Measurements from ENCODE around the gene KRTAP12-1.
"Not testable (repeated sequence)": the region's sequence is repeated elsewhere in the genome, so short reads cannot be mapped to it uniquely, and the experiment has no call there.

KRTAP12-1 gene

DNA sequence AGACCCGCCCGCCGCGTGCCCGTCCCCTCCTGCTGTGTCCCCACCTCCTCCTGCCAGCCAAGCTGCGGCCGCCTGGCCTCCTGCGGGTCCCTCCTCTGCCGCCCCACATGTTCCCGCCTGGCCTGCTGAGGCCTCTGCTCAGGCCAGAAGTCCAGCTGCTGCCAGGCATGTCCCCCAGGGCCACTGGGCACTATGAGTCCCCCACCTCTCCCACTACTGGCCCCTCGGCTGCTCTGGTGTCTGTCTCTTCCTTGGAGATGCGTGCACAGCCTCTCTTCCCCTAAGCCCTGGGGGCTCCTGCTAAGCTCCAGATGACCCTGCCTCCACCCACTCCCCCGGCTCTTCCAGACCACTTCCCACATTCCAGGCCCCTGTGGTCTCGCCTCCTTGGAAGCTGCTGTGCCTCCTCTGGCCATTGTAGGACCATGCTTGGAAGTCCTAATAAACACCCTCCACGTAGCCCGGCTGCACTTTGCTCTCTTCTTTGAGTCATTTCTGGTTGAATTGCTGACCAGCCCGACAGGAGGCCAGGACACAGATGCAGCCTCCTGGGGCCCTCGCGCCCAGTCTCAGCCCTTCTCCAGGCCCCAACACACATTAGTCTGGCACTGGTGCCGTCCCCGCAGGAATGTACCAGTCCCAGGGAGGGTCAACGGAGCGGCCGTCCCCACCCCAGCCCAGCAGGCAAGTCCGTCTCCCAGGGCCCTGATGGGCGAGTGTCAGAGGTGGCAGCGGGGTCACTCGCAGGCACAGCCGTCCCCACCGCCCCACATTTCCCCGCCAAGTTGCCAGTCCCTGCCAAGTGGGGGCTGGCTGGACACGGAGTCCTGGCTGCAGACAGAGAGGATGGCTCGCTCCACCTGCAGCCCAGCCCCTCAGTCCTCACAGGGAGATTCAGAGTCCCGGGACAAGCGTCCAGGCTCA lies 16.1 kb upstream of the KRTAP12-1 start:
- DNase-seq (ENCODE audit: low read depth in 2 of 2): no peak

DNA sequence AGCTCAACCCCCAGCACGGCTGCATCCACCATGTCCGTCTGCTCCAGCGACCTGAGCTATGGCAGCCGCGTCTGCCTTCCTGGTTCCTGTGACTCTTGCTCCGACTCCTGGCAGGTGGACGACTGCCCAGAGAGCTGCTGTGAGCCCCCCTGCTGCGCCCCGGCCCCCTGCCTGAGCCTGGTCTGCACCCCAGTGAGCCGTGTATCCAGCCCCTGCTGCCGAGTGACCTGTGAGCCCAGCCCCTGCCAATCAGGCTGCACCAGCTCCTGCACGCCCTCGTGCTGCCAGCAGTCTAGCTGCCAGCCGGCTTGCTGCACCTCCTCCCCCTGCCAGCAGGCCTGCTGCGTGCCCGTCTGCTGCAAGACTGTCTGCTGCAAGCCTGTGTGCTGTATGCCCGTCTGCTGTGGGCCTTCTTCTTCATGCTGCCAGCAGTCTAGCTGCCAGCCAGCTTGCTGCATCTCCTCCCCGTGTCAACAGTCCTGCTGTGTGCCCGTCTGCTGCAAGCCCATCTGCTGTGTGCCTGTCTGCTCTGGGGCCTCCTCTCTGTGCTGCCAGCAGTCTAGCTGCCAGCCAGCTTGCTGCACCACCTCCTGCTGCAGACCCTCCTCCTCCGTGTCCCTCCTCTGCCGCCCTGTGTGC lies 15.3 kb upstream of the KRTAP12-1 start, which contains the start of gene KRTAP10-12:
TSS of gene KRTAP10-12 (plus strand) at position 1 of the 639 bp plus-strand sequence. CDS start at position 31, 30 bp downstream.
- not testable (repeated sequence) for DNase-seq (ENCODE audit: low read depth in 2 of 2)

DNA sequence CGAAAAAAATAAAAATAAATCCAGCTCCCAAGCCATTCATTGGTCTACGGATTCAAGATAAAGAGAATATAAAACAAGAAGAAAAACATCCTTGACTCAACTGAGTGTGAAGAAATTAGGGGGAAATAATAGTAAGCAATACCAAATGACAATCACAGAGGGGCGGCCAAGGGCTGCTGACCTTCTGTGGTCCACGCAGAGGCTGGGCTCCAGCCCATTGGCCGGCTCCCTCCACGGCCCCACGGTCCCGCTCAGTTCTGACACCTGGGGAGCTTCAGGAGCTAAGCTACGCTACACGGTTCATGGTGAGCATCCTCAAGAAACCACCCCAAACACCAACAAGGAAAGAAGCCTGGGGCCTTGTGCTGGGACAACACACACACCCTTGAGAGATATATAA lies 14.6 kb upstream of the KRTAP12-1 start:
- no peak for DNase-seq (ENCODE audit: low read depth in 2 of 2)

- DNase-seq (ENCODE audit: low read depth in 2 of 2): no peak
Measured at GRCh38 chr21:44695641-44696040, 13.7 kb upstream of the KRTAP12-1 start.

DNA sequence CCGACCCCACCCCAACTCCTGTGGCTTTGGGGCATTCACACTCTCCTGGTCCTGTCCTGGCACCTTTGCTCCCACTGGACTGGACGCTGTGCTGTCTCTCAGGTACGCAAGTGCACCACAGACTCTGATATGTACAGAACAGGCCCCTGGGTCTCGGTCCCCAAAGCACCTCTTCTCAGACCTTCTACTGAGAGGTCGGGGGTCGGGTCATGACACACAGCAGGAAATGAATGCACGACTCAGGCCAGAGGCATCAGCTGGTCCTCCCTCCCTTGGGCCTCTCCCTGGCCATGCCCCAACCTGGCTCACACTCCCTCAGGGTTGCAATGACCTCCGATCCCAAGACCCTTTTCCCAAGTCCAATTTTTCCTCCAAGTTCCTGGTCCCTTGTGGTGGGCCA lies 13.2 kb upstream of the KRTAP12-1 start:
- DNase-seq (ENCODE audit: low read depth in 2 of 2): no peak

- DNase-seq (ENCODE audit: low read depth in 2 of 2): no peak
Measured at GRCh38 chr21:44694776-44695175, 12.8 kb upstream of the KRTAP12-1 start.

GRCh38 chr21:44692798-44693512 lies 11.0 kb upstream of the KRTAP12-1 start:
- DNase-seq (ENCODE audit: low read depth in 2 of 2): no peak

GRCh38 chr21:44691686-44692085 lies 9.7 kb upstream of the KRTAP12-1 start:
- no peak for DNase-seq (ENCODE audit: low read depth in 2 of 2)

DNA sequence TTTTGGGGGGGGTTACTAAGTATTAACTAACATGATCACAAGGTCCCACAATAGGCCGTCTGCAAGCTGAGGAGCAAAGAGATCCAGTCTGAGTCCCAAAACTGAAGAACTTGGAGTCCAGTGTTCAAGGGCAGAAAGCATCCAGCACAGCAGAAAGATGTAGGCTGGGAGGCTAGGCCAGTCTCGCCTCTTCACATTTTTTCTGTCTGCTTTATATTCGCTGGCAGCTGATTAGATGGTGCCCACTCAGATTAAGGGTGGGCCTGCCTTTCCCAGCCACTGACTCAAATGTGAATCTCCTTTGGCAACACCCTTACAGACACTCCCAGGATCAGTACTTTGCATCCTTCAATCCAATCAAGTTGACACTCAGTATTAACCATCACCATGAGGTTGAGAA lies 7.8 kb upstream of the KRTAP12-1 start:
- not testable (repeated sequence) for DNase-seq (ENCODE audit: low read depth in 2 of 2)

DNA sequence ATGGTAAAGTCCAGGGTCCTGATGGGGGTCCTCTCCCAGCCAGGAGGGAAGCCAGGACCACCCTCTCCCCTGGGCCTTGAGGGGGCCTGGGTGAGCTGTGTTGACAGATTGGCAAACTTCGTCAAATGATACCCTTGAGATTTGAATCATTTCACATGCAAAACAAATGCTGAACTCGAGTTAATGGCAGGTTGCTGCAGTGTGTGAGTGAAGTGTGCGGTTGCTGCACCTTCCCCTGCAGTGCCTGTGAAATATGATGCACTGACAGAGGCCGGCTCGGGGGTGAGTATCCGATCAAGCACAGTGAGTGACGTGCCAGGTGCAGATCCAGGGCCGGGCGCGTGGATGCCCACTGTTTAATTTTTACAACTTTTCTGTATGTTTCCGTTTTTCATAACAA lies 5.7 kb upstream of the KRTAP12-1 start:
- DNase-seq (ENCODE audit: low read depth in 2 of 2): no peak

DNA sequence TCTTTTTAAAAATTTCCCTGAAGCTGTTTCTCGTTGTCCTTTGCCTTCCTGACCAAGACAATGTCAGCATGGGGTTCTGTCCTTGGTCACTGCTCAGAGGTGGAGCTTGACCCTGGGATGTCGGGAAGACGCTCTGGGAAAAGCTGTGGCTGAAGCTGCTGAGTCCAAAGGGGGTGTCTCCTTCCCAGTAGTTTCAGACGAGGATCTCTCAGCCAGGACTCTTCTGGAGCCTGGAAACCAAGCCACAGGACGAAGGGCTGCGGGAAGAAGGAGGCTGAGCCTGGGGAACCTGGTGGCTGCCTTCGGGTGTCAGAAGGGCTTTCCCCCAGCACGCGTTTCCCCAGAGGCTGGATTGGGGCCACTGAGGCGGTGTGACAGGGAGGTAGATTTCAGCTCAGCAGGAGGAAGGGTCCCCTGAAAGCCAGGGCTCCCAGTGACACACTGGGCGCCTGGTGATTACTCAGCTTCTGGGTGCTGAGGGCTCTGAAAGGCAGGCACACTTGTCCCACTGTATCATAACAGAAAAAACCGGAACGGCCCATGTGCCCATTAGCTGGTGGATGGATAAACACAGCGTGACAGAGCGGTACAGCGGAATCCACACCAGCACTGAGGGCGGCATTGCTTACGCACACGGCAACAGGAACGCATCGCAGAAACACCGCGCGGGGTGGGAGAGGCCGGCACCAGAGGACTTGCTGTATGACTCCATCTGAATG lies 5.0 kb upstream of the KRTAP12-1 start:
- DNase-seq (ENCODE audit: low read depth in 2 of 2): no peak

DNA sequence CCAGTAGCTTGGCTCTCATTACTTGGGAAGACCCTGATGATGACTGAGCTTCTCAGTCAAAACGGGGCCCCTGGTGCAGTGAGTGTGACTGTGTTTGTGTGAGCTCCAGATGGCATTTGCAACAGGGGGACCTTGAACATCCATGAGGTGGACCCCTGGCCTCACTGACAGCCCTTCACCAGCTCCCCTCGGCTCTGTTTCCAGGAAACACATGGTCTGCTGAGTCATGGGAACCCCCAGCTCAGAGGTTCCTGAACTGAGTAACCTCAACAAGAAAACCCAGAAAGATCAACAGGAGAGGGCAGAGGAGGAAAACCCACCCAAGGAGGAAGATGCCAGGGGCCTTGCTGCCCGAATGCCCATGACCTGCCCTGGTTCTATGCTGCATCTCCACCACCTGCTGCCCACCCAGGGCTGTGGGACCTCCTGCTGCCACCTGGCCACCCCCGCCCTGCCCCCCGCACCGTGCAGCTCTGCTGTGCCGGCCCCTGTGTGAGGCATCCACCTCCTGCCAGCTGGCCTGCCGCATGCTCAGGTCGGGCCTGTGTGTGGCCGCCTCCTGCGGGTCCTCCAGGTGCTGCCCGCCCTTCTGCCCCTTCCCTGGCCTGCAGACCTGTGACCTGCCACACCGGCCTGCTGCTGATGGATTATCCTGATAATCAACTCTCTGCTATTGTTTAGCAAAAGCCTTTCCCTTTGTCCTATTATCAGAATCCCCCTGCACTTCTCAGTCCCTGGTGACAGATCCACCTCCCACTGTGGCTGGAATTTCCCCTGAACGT lies 4.2 kb upstream of the KRTAP12-1 start:
- no peak for DNase-seq (ENCODE audit: low read depth in 2 of 2)

GRCh38 chr21:44685050-44685449 lies 3.1 kb upstream of the KRTAP12-1 start:
- DNase-seq (ENCODE audit: low read depth in 2 of 2): not testable (repeated sequence)

DNA sequence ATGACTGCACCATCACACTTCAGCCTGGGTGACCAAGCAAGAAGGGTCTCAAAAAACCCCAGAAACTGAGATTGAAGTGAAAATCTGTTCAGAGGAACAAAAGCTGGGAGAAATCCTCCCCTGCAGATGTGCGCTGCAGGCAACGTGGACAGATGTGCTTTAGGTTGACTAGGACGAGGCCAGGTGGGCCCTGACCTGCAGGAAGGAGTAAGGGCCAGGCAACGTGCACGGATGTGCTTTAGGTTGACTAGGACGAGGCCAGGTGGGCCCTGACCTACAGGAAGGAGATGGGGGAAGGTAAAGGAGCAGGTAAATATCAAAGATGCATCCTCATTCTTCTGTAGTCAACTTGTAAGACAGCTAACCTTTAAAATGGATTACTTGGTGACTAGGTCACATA lies 2.5 kb upstream of the KRTAP12-1 start:
- DNase-seq (ENCODE audit: low read depth in 2 of 2): no peak

GRCh38 chr21:44684077-44684476 lies 2.1 kb upstream of the KRTAP12-1 start:
- no peak for DNase-seq (ENCODE audit: low read depth in 2 of 2)

DNA sequence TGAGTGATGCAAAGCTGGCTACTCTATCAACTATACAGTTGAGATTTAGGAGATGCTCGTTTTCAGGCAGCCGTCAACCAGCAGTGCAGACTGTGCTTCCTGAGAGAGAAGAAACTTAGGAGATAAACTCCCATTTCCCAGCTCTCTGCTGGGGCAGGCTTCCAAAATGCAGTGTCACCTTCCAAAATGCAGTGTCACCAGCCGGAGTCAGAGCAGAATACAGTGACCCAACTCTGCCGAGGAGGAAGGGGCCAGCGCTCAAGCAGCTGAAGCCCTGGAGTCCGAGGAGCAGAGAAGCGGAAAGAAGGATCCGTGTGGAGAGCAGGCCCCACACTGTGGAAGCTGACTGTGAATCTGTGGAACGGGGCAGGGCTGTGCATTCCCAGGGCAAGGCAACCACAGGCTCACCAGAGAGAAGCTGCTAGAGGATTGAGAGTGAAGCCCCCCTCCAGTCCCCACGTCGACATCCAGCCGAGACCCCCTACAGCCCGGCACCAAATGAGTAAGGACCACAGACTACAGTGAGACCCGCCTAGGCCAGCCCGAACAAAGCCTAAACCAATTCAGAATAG lies 703 bp upstream of the KRTAP12-1 start:
- no peak for DNase-seq (ENCODE audit: low read depth in 2 of 2)

DNA sequence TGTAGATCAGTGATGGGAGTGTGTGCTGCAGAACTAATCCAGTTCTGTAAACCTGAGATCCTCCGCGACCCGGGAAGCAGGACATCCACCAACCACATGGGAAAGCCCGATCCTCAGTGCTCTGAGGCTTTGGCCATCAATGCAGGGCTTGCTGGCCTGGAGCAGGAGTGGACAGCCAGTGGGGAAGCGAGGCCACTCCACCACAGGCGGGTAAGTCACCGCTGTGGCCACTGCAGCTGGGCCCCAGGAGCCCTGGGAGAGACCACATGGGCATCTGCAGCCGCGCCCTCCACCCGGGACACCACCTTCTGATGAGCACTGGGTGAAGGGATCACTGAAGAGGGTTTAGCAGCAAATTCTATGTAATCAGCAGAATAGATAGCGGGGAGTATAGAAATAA lies 811 bp downstream of the KRTAP12-1 start:
- no peak for DNase-seq (ENCODE audit: low read depth in 2 of 2)

- DNase-seq (ENCODE audit: low read depth in 2 of 2): no peak
Measured at GRCh38 chr21:44677881-44678280, 4.1 kb downstream of the KRTAP12-1 start.

DNA sequence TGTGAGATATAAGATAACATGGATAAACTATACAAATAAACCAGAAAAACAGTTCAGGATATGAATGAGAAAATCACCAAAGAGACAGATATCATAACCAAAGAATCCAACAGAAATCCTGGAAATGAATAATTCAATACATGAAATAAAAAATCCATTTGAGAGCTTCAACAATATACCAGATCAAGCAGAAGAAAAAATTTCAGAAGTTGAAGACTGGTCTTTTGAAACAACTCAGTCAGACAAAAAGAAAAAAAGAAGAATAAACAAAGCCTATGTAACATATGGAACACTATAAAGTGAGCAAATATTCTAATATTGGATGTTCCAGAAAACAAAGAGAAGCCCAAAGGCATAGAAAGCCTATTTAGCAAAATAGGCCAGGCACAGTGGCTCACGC lies 10.1 kb downstream of the KRTAP12-1 start:
- no peak for DNase-seq (ENCODE audit: low read depth in 2 of 2)

DNA sequence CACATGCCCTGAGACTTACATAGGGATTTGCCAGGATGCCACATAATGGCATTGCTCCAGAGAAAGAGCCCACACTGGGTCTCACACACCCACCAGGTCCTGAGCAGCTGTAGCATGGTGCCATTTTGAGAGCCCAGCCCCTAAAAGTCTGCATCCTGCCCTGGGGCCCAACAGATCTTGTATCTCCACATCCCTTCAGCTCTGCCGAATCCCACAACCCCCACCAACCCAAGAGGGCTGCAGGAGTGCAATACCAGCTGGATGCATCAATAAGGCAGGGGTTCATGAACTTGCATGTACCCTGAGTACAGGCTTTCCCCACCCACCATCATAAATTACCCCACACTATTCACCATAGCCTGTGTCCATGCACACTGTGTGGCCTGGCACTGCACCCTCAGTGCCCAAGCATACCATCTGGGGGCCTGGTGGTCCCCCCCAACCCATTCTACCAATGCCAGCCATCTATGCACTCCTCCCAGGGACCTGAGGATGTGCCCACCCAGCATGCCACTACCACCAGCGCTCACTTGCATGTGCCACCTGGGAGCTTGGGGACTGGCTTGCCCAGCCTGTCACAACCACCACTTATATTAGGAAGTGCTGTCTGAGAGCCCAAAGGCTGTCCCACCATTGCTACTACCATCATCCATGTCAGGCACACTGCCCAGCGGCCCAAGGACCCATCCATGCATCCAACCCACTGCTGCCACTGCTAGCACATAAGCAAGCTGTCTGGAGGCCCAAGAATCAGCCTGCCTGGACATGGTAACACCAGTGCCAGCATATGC lies 11.1 kb downstream of the KRTAP12-1 start:
- no peak for DNase-seq (ENCODE audit: low read depth in 2 of 2)
